ENCODE data around the gene SCAF4. TPM values are rescaled to one million over a fixed set of nuclear protein-coding genes. Genes with fewer than 3 reads are reported as not detected.

SCAF4 gene
- total and polyA plus RNA-seq, 12 donors, result 5.6 to 22.3 (median 20.3) TPM

DNA sequence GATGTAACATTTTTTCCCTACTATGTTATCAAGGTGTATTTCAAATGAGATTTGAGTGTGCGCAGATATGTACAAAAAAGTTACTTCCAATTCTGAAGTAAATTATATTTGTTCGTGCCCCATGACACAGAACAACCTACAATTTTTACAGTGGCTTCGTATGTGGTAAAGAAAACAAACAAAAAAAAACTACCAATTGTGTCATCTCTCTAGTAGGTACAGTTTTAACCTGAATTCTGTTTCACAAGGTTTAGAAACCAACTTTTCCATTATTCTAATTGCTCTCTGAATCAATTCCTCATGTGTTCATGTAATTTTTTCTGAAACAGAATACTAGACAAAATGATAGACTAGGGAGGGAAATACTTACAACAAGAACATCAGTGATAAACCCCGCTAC is 7.4 kb downstream of the SCAF4 start:
- DNase-seq (no peak), ATAC-seq (no peak)
- no peaks in the 10 kb centered on the region for H3K9me3 ChIP-seq
- no peak overlapping the region for H3K4me3 ChIP-seq
- no peaks in the 10 kb centered on the region for H3K27me3 ChIP-seq
- no peak overlapping the region for H3K27ac ChIP-seq
- 81 to 82% methylated on average over 4 of the region's 4 CpGs for WGBS, 2 donors
- peaks cover 0 to 4% (median 0%) of the 10 kb centered on the region in 9 donors for H3K36me3 ChIP-seq
- intact Hi-C loops (cut with DNase I), result no loop called here
- TF ChIP-seq, protein P1, sequence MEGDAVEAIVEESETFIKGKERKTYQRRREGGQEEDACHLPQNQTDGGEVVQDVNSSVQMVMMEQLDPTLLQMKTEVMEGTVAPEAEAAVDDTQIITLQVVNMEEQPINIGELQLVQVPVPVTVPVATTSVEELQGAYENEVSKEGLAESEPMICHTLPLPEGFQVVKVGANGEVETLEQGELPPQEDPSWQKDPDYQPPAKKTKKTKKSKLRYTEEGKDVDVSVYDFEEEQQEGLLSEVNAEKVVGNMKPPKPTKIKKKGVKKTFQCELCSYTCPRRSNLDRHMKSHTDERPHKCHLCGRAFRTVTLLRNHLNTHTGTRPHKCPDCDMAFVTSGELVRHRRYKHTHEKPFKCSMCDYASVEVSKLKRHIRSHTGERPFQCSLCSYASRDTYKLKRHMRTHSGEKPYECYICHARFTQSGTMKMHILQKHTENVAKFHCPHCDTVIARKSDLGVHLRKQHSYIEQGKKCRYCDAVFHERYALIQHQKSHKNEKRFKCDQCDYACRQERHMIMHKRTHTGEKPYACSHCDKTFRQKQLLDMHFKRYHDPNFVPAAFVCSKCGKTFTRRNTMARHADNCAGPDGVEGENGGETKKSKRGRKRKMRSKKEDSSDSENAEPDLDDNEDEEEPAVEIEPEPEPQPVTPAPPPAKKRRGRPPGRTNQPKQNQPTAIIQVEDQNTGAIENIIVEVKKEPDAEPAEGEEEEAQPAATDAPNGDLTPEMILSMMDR (IDR thresholded peaks at IDR 0.05), result no peak
- H3K4me1 ChIP-seq, result peaks cover 2 to 91% (median 56%) of the 10 kb centered on the region in 9 donors

DNA sequence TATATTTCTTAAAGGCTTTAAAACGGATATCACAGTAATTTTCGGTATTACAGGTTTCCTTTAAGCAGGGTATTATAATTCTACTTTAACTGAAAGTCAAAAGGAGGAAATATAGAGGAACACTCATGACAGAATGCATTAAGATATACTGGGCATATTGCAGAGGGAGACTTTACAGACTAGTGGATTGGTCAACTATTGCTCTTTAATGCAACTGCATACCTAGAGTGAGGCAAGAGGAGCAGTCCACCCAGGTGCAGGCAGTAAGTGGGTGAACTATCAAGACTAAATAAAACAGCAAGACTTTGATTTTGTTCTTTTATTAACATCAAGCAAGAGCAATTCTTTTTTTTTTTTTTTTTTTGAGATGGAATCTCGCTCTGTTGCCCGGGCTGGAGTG is 10.5 kb downstream of the SCAF4 start:
- ATAC-seq (no peak), DNase-seq (no peak)
- TF ChIP-seq, protein P1 (IDR thresholded peaks at IDR 0.05), result no peak
- Histone ChIP-seq H3K4me1 (peaks cover 2 to 72% (median 36%) of the 10 kb centered on the region in 9 donors), H3K9me3 (no peaks in the 10 kb centered on the region), H3K27ac (no peak overlapping the region), H3K36me3 (no peaks in the 10 kb centered on the region), H3K27me3 (no peaks in the 10 kb centered on the region), H3K4me3 (no peak overlapping the region)
- WGBS, 2 donors, result 81 to 82% methylated on average over 4 of the region's 4 CpGs
- intact Hi-C loops (cut with DNase I), result no loop called here

DNA sequence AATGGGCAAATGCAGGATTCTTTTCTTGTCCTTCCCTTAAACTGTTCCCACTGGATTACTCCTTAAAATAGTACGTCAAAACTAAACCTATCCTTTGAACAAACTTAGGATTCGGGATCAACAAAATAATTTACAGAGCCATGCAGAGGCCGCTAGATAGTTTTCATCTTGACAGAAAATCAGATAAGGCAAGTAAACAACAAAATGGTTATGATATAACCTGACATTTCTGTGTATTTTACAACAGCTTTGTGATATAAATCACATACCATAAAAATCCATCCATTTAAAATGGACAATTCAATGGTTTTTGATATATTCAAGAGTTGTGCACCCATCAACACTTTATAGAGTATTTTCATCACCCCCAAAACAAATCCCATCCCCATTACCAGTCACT is 11.2 kb downstream of the SCAF4 start:
- H3K36me3 ChIP-seq, result no peaks in the 10 kb centered on the region
- H3K4me3 ChIP-seq, result no peak overlapping the region
- DNase-seq (no peak), ATAC-seq (no peak)
- peaks cover 2 to 76% (median 42%) of the 10 kb centered on the region in 9 donors for H3K4me1 ChIP-seq
- intact Hi-C loops (cut with DNase I), result no loop called here
- H3K27me3 ChIP-seq, result no peaks in the 10 kb centered on the region
- no peak overlapping the region for H3K27ac ChIP-seq
- WGBS, 2 donors, result 80 to 88% methylated on average over 3 of the region's 3 CpGs
- TF ChIP-seq, protein P1 (IDR thresholded peaks at IDR 0.05), result no peak
- H3K9me3 ChIP-seq, result no peaks in the 10 kb centered on the region

DNA sequence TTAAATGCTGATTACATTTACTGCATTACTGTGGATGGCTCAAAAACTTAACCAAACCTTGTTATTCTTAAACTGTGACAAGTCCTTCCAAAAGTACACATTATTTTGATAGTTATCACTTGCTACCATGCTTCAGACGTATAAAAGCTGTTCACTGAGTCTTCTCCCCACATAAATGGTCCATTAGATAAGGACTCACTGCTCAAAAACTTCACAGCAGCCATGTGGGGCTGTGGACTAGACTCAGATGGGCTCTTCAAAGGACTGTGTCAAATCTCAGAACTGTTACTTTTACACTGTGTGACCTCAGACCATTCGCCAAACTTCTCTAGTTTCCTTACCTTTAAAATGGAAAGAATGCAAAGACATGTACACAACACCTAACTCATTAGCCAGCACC is 11.6 kb downstream of the SCAF4 start:
- Histone ChIP-seq H3K27me3 (no peaks in the 10 kb centered on the region), H3K36me3 (no peaks in the 10 kb centered on the region), H3K4me1 (peaks cover 2 to 76% (median 46%) of the 10 kb centered on the region in 9 donors), H3K27ac (no peak overlapping the region), H3K9me3 (no peaks in the 10 kb centered on the region), H3K4me3 (no peak overlapping the region)
- no peak for DNase-seq
- TF ChIP-seq, protein P1 (IDR thresholded peaks at IDR 0.05), result no peak
- 53 to 62% methylated on average over 2 of the region's 2 CpGs for WGBS, 2 donors
- ATAC-seq, result peak in 1 of 8 donors; percentile 27
- intact Hi-C loops (cut with DNase I), result no loop called here

All from heart right ventricle (tissue), 16 donors.